SK-N-MC (cell line): ENCODE results near the gene HEPACAM.

Source experiments
- EZH2 ChIP-seq: fragments of 200-600 bp; sonication (generic); IDR thresholded peaks from one replicate; pipeline ENCODE4 v1.6.1; 2017; ENCODE audit warnings: antibody characterized with exemption
- FOXP2 ChIP-seq: optimal IDR thresholded peaks from 2 replicates; pipeline ENCODE3; 2011; ENCODE audit warnings: mild to moderate bottlenecking, moderate library complexity; ENCODE audit not compliant: insufficient read depth; ENCODE audit errors: extremely low read length, control extremely low read depth
- POLR2AphosphoS5 ChIP-seq: IDR thresholded peaks from 2 replicates; pipeline ENCODE4 v1.6.1; 2012; ENCODE audit warnings: mild to moderate bottlenecking, low read depth, low read length, borderline replicate concordance

GRCh38 chr11:124930799-124931198, 5.0 kb downstream of the HEPACAM start:
- TF ChIP-seq EZH2 (no peak), POLR2AphosphoS5 (no peak), FOXP2 (no peak)
